HEK293 (cell line): ENCODE results near the gene HOXA10.

Experiments used
- IKZF3 ChIP-seq: fragments of 450-650 bp; IDR thresholded peaks from 2 replicates; pipeline ENCODE4 v1.5.0; 2018; ENCODE audit warnings: missing biosample characterization, mild to moderate bottlenecking, missing genetic modification characterization, moderate library complexity
- RBAK ChIP-seq: fragments of 450-650 bp; formaldehyde crosslinking; IDR thresholded peaks from 2 replicates; pipeline ENCODE4 v1.5.1; 2016; ENCODE audit warnings: missing biosample characterization, missing genetic modification characterization
- SALL2 ChIP-seq: fragments of 450-650 bp; formaldehyde crosslinking; IDR thresholded peaks from 2 replicates; pipeline ENCODE4 v1.5.0; 2017; ENCODE audit warnings: missing biosample characterization, mild to moderate bottlenecking, missing genetic modification characterization, borderline replicate concordance
- SP7 ChIP-seq: fragments of 450-650 bp; formaldehyde crosslinking; IDR thresholded peaks from 2 replicates; pipeline ENCODE4 v1.5.1; 2016; ENCODE audit warnings: missing biosample characterization, missing genetic modification characterization
- ZFP41 ChIP-seq: fragments of 450-650 bp; formaldehyde crosslinking; IDR thresholded peaks from 2 replicates; pipeline ENCODE4 v1.5.1; 2016; ENCODE audit warnings: missing biosample characterization, missing genetic modification characterization, borderline replicate concordance
- ZNF239 ChIP-seq: fragments of 450-650 bp; formaldehyde crosslinking; IDR thresholded peaks from 2 replicates; pipeline ENCODE4 v1.5.1; 2016; ENCODE audit warnings: missing biosample characterization, missing genetic modification characterization
- ZNF24 ChIP-seq: fragments of 450-650 bp; formaldehyde crosslinking; IDR thresholded peaks from 2 replicates; pipeline ENCODE4 v1.5.1; 2016; ENCODE audit warnings: missing biosample characterization, missing genetic modification characterization
- ZNF274 ChIP-seq, 2 experiments: fragments of 200-500 bp in 1 of 2; fragments of 450-650 bp in 1 of 2; sonication (Bioruptor generic) in 1 of 2; formaldehyde crosslinking in 1 of 2; IDR thresholded peaks; 2 replicates each; pipeline versions ENCODE4 v1.5.1 to v1.6.1; 2014 to 2016; ENCODE audit warnings: borderline replicate concordance in 1 of 2, inconsistent platforms in 1 of 2, low read length in 1 of 2, missing biosample characterization in 1 of 2, missing genetic modification characterization in 1 of 2
- ZNF280D ChIP-seq: fragments of 450-650 bp; formaldehyde crosslinking; IDR thresholded peaks from 2 replicates; pipeline ENCODE4 v1.5.1; 2016; ENCODE audit warnings: missing biosample characterization, missing genetic modification characterization
- ZNF341 ChIP-seq: fragments of 450-650 bp; formaldehyde crosslinking; IDR thresholded peaks from 2 replicates; pipeline ENCODE4; 2016; ENCODE audit warnings: low read depth, missing biosample characterization, missing genetic modification characterization
- ZNF423 ChIP-seq: fragments of 450-650 bp; formaldehyde crosslinking; IDR thresholded peaks from 2 replicates; pipeline ENCODE4 v1.5.1; 2016; ENCODE audit warnings: missing biosample characterization, missing genetic modification characterization
- ZNF510 ChIP-seq: fragments of 450-650 bp; formaldehyde crosslinking; IDR thresholded peaks from 2 replicates; pipeline ENCODE4 v1.5.1; 2018; ENCODE audit warnings: mild to moderate bottlenecking, missing genetic modification characterization, missing biosample characterization; ENCODE audit not compliant: insufficient replicate concordance
- ZNF518A ChIP-seq: fragments of 450-650 bp; formaldehyde crosslinking; conservative IDR thresholded peaks from 2 replicates; pipeline ENCODE4 v1.5.1; 2016; ENCODE audit warnings: low read depth, missing biosample characterization, missing genetic modification characterization
- ZNF624 ChIP-seq: fragments of 450-650 bp; formaldehyde crosslinking; IDR thresholded peaks from 2 replicates; pipeline ENCODE4 v1.5.1; 2017; ENCODE audit warnings: missing biosample characterization, missing genetic modification characterization
- ZNF660 ChIP-seq: fragments of 450-650 bp; IDR thresholded peaks from 2 replicates; pipeline ENCODE4 v1.5.1; 2018; ENCODE audit warnings: missing biosample characterization, mild to moderate bottlenecking, missing genetic modification characterization
- ZNF707 ChIP-seq: fragments of 450-650 bp; formaldehyde crosslinking; IDR thresholded peaks from 2 replicates; pipeline ENCODE4 v1.5.1; 2016; ENCODE audit warnings: missing biosample characterization, missing genetic modification characterization
- TF ChIP-seq, protein P1 (sequence below): fragments of 450-650 bp; IDR thresholded peaks from 2 replicates; pipeline ENCODE4 v1.5.1; 2018; ENCODE audit warnings: missing biosample characterization, missing genetic modification characterization
- TF ChIP-seq, protein P2 (sequence below): fragments of 450-650 bp; formaldehyde crosslinking; IDR thresholded peaks from 2 replicates; pipeline ENCODE4 v1.5.1; 2016; ENCODE audit warnings: missing biosample characterization, missing genetic modification characterization
- TF ChIP-seq, protein P3 (sequence below): fragments of 450-650 bp; formaldehyde crosslinking; IDR thresholded peaks from 2 replicates; pipeline ENCODE4 v1.5.1; 2016; ENCODE audit warnings: missing biosample characterization, missing genetic modification characterization
- TF ChIP-seq, protein P4 (sequence below): fragments of 450-650 bp; formaldehyde crosslinking; IDR thresholded peaks from 2 replicates; pipeline ENCODE4 v1.5.1; 2016; ENCODE audit warnings: missing biosample characterization, missing genetic modification characterization
- TF ChIP-seq, protein P5 (sequence below): fragments of 450-650 bp; formaldehyde crosslinking; IDR thresholded peaks from 2 replicates; pipeline ENCODE4 v1.5.1; 2016; ENCODE audit warnings: missing biosample characterization, missing genetic modification characterization

Gene HOXA10

DNA sequence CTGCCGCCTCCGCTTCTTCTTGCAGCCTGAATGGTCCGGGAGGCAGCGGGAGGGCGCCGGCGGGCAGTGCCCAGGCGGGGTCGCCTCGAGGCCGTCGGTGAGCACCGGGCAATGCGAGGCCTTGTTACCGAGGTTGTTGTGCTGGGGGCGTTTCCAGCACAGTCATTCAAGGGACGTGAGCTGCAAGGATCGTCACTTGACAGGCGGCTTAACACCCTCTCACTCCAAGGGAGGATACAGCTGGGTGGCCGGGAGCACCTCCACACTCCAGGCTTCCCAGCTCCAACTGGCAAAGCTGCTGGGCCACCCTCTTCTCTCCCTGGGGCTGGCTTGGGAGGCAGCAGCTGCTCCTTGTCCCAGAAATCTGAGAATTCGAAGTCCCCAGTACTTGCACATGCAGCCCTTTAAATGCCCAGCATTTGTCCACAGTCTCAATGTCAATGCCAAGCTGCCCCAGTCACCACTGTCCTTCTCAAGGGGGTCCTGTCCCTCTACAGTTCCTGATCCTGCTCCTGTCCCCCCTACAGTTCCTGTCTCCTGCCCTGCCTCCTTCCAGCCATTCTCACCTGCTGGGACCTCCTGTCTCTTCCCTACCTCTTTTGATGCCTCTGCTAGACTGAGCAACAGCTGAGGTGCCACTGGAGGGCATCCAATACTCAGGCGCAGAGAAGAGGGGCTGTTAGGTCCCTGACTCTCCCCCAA is 15.3 kb upstream of the HOXA10 start (continued):
- no peak for TF ChIP-seq ZNF518A (tag by site-specific recombination)
- TF ChIP-seq, protein P1, sequence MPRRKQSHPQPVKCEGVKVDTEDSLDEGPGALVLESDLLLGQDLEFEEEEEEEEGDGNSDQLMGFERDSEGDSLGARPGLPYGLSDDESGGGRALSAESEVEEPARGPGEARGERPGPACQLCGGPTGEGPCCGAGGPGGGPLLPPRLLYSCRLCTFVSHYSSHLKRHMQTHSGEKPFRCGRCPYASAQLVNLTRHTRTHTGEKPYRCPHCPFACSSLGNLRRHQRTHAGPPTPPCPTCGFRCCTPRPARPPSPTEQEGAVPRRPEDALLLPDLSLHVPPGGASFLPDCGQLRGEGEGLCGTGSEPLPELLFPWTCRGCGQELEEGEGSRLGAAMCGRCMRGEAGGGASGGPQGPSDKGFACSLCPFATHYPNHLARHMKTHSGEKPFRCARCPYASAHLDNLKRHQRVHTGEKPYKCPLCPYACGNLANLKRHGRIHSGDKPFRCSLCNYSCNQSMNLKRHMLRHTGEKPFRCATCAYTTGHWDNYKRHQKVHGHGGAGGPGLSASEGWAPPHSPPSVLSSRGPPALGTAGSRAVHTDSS (tag by site-specific recombination): no peak
- no peak for TF ChIP-seq ZNF660
- TF ChIP-seq, protein P2, sequence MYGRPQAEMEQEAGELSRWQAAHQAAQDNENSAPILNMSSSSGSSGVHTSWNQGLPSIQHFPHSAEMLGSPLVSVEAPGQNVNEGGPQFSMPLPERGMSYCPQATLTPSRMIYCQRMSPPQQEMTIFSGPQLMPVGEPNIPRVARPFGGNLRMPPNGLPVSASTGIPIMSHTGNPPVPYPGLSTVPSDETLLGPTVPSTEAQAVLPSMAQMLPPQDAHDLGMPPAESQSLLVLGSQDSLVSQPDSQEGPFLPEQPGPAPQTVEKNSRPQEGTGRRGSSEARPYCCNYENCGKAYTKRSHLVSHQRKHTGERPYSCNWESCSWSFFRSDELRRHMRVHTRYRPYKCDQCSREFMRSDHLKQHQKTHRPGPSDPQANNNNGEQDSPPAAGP: no peak
- no peak for TF ChIP-seq ZFP41 (tag by site-specific recombination)
- TF ChIP-seq ZNF707 (tag by site-specific recombination): no peak
- TF ChIP-seq ZNF24 (tag by site-specific recombination): no peak
- TF ChIP-seq ZNF239 (tag by site-specific recombination): no peak
- no peak for TF ChIP-seq ZNF624 (tag by site-specific recombination)
- TF ChIP-seq, protein P3, sequence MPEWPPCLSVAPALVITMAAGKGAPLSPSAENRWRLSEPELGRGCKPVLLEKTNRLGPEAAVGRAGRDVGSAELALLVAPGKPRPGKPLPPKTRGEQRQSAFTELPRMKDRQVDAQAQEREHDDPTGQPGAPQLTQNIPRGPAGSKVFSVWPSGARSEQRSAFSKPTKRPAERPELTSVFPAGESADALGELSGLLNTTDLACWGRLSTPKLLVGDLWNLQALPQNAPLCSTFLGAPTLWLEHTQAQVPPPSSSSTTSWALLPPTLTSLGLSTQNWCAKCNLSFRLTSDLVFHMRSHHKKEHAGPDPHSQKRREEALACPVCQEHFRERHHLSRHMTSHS (tag by site-specific recombination): no peak
- no peak for TF ChIP-seq ZNF280D (tag by site-specific recombination)
- TF ChIP-seq SP7: no peak
- peak; percentile 55 for TF ChIP-seq IKZF3 (tag by site-specific recombination)
- no peak for TF ChIP-seq RBAK (tag by site-specific recombination)
- no peak for TF ChIP-seq SALL2
- TF ChIP-seq ZNF510 (tag by site-specific recombination): no peak
- TF ChIP-seq, protein P4, sequence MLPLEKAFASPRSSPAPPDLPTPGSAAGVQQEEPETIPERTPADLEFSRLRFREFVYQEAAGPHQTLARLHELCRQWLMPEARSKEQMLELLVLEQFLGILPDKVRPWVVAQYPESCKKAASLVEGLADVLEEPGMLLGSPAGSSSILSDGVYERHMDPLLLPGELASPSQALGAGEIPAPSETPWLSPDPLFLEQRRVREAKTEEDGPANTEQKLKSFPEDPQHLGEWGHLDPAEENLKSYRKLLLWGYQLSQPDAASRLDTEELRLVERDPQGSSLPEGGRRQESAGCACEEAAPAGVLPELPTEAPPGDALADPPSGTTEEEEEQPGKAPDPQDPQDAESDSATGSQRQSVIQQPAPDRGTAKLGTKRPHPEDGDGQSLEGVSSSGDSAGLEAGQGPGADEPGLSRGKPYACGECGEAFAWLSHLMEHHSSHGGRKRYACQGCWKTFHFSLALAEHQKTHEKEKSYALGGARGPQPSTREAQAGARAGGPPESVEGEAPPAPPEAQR (tag by site-specific recombination): no peak
- TF ChIP-seq ZNF274 (IDR thresholded peaks at IDR 0.05; ENCODE audit: low read length): no peak
- TF ChIP-seq ZNF274 (tag by site-specific recombination; IDR thresholded peaks at IDR 0.05; ENCODE audit: borderline replicate concordance): no peak
- peak; percentile 56; the same call in 1 of the 2 replicates for TF ChIP-seq ZNF423 (tag by site-specific recombination)
- TF ChIP-seq ZNF341 (tag by site-specific recombination): no peak
- TF ChIP-seq, protein P5, sequence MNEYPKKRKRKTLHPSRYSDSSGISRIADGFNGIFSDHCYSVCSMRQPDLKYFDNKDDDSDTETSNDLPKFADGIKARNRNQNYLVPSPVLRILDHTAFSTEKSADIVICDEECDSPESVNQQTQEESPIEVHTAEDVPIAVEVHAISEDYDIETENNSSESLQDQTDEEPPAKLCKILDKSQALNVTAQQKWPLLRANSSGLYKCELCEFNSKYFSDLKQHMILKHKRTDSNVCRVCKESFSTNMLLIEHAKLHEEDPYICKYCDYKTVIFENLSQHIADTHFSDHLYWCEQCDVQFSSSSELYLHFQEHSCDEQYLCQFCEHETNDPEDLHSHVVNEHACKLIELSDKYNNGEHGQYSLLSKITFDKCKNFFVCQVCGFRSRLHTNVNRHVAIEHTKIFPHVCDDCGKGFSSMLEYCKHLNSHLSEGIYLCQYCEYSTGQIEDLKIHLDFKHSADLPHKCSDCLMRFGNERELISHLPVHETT (tag by site-specific recombination): no peak
